Measurements from ENCODE around the gene ARHGAP6. TPM values are rescaled to one million over a fixed set of nuclear protein-coding genes. Genes with fewer than 3 reads are reported as not detected.
A peak's percentile ranks its signal among the peaks of the same experiment; 100 is the strongest.

Gene ARHGAP6
- total and polyA plus RNA-seq, 9 of the 15 experiments (the other 6 are each of a cell fraction or from before 2014, with no cell fraction given) = 12.5 to 63.6 (median 41.8) TPM

DNA sequence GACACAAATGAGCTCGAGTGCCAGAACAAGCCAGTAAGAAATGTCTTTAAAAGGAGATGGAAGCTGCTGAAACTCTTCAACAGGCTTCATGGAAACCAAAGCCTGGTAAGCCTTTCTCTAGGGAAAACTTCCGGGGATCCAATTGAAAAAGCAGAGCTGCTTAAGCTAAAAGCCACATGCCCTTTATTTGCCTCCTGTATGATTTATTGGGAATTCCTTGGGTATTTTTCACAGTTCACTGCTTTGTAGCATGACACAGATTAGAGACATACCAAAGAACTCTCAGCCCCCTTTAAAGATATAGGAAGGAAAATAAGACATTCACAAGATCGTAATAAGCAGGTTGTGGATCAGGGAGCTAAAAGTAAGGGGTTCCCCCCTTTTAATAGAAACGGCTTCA lies 6.5 kb upstream of the ARHGAP6 start (continued):
- TF ChIP-seq, protein P1, sequence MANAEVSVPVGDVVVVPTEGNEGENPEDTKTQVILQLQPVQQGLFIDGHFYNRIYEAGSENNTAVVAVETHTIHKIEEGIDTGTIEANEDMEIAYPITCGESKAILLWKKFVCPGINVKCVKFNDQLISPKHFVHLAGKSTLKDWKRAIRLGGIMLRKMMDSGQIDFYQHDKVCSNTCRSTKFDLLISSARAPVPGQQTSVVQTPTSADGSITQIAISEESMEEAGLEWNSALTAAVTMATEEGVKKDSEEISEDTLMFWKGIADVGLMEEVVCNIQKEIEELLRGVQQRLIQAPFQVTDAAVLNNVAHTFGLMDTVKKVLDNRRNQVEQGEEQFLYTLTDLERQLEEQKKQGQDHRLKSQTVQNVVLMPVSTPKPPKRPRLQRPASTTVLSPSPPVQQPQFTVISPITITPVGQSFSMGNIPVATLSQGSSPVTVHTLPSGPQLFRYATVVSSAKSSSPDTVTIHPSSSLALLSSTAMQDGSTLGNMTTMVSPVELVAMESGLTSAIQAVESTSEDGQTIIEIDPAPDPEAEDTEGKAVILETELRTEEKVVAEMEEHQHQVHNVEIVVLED (CRISPR knock-in tag; IDR thresholded peaks at IDR 0.05) = no peak
- TF ChIP-seq ADNP (tag; IDR thresholded peaks at IDR 0.05) = no peak
- TF ChIP-seq SRSF7 (optimal IDR thresholded peaks at IDR 0.05; ENCODE audit: low read depth, low read length) = no peak
- TF ChIP-seq, protein P2, sequence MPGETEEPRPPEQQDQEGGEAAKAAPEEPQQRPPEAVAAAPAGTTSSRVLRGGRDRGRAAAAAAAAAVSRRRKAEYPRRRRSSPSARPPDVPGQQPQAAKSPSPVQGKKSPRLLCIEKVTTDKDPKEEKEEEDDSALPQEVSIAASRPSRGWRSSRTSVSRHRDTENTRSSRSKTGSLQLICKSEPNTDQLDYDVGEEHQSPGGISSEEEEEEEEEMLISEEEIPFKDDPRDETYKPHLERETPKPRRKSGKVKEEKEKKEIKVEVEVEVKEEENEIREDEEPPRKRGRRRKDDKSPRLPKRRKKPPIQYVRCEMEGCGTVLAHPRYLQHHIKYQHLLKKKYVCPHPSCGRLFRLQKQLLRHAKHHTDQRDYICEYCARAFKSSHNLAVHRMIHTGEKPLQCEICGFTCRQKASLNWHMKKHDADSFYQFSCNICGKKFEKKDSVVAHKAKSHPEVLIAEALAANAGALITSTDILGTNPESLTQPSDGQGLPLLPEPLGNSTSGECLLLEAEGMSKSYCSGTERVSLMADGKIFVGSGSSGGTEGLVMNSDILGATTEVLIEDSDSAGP (CRISPR knock-in tag; IDR thresholded peaks at IDR 0.05) = no peak
- TF ChIP-seq XRCC5 (IDR thresholded peaks at IDR 0.05; ENCODE audit: low read depth, low read length) = no peak
- no peak for TF ChIP-seq NFE2L1 (tag; IDR thresholded peaks at IDR 0.05; ENCODE audit: borderline replicate concordance, low read depth)
- TF ChIP-seq EP300 (IDR thresholded peaks at IDR 0.05; ENCODE audit: low read length) = no peak
- TF ChIP-seq RFX1 (IDR thresholded peaks at IDR 0.05) = no peak

DNA sequence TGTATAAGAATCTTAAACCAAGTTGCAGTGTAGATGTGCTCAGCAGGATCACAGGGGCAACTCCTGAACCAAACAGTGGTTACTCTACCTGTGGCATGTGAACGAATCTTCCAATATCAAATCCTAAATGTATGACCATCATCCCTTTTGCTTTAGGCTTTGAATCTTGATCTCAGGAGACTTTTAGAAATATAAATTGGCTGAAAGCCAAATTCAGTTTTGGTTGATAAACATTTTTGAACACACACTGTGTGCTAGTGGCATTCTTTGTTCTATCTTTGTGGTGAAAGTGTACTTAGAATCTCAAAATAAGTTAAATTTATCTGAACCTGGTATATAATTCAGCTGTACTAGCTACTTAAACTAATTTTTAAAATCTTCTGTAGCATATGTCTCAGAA lies 4.6 kb upstream of the ARHGAP6 start:
- Histone ChIP-seq H3K27ac (ENCODE audit: extremely low read depth, low read depth, low read length) (no peak overlapping the region), H3K79me2 (ENCODE audit: control insufficient read depth, insufficient read depth, low read length) (no peaks in the 10 kb centered on the region), H3K4me1 (replicated peaks in 1 of 2; ENCODE audit: control insufficient read depth in 2 of 2, insufficient read depth in 2 of 2, low read length in 2 of 2) (peaks cover 0 to 5% of the 10 kb centered on the region in 2 experiments; a peak in 1 of 5 replicates), H3K9me1 (ENCODE audit: control insufficient read depth, insufficient read depth, low read length) (no peaks in the 10 kb centered on the region), H3K9me3 (replicated peaks; ENCODE audit: control insufficient read depth, insufficient read depth, low read depth, low read length) (no peaks in the 10 kb centered on the region), H3K27me3 (ENCODE audit: control insufficient read depth in 2 of 2, insufficient read depth in 2 of 2, low read length in 2 of 2) (peaks cover 2 to 6% of the 10 kb centered on the region in 2 experiments; a peak in 4 of 5 replicates), H4K20me1 (replicated peaks; ENCODE audit: control insufficient read depth, insufficient read depth, low read length) (no peaks in the 10 kb centered on the region), H3K4me3 (no peak overlapping the region), H3K4me2 (ENCODE audit: insufficient read depth, low read length) (no peak overlapping the region), H3K36me3 (ENCODE audit: control insufficient read depth, insufficient read depth, low read length) (no peaks in the 10 kb centered on the region), H3K9ac (ENCODE audit: insufficient read depth in 1 of 2, low read depth in 2 of 2, low read length in 2 of 2) (no peak overlapping the region), H2AFZ (ENCODE audit: low read depth, low read length) (no peak overlapping the region)
- FAIRE-seq (no peak), ATAC-seq (no peak), DNase-seq (ENCODE audit: extremely low read depth in 1 of 4, low spot score in 3 of 4) (no peak)
- intact Hi-C loops (cut with micrococcal nuclease) = no loop called here
- TF ChIP-seq, protein P3, sequence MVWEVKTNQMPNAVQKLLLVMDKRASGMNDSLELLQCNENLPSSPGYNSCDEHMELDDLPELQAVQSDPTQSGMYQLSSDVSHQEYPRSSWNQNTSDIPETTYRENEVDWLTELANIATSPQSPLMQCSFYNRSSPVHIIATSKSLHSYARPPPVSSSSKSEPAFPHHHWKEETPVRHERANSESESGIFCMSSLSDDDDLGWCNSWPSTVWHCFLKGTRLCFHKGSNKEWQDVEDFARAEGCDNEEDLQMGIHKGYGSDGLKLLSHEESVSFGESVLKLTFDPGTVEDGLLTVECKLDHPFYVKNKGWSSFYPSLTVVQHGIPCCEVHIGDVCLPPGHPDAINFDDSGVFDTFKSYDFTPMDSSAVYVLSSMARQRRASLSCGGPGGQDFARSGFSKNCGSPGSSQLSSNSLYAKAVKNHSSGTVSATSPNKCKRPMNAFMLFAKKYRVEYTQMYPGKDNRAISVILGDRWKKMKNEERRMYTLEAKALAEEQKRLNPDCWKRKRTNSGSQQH (CRISPR knock-in tag; IDR thresholded peaks at IDR 0.05) = no peak
- TF ChIP-seq NFIC (IDR thresholded peaks at IDR 0.05) (peak; percentile 60), NFIX (CRISPR knock-in tag; IDR thresholded peaks at IDR 0.05; ENCODE audit: low read depth) (peak; percentile 57), ZNF347 (CRISPR knock-in tag; IDR thresholded peaks at IDR 0.05; ENCODE audit: low read depth) (no peak)
- TF ChIP-seq, protein P4, sequence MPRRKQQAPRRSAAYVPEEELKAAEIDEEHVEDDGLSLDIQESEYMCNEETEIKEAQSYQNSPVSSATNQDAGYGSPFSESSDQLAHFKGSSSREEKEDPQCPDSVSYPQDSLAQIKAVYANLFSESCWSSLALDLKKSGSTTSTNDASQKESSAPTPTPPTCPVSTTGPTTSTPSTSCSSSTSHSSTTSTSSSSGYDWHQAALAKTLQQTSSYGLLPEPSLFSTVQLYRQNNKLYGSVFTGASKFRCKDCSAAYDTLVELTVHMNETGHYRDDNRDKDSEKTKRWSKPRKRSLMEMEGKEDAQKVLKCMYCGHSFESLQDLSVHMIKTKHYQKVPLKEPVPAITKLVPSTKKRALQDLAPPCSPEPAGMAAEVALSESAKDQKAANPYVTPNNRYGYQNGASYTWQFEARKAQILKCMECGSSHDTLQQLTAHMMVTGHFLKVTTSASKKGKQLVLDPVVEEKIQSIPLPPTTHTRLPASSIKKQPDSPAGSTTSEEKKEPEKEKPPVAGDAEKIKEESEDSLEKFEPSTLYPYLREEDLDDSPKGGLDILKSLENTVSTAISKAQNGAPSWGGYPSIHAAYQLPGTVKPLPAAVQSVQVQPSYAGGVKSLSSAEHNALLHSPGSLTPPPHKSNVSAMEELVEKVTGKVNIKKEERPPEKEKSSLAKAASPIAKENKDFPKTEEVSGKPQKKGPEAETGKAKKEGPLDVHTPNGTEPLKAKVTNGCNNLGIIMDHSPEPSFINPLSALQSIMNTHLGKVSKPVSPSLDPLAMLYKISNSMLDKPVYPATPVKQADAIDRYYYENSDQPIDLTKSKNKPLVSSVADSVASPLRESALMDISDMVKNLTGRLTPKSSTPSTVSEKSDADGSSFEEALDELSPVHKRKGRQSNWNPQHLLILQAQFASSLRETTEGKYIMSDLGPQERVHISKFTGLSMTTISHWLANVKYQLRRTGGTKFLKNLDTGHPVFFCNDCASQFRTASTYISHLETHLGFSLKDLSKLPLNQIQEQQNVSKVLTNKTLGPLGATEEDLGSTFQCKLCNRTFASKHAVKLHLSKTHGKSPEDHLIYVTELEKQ (CRISPR knock-in tag; IDR thresholded peaks at IDR 0.05) = no peak
- in situ Hi-C loops (cut with MboI) = no loop called here
- BruUV-seq (replicated peaks) = no TSS peak
- ChIA-PET CTCF (ENCODE audit: low intra/inter-chr PET ratio) (no interaction called here), POLR2A (interaction anchor here (1.4 kb wide), 1 partner anchor 8 kb away, joined by 3 read pairs; no protein-coding TSS in a partner anchor)
- WGBS (ENCODE audit: insufficient coverage, low coverage, missing lambda C conversion rate) = 0% methylated on average over 1 of the region's 1 CpG
